GM12874 (cell line): Measurements from ENCODE around the gene MPND.

ENCODE experiments used
- TF ChIP-seq, protein P1 (sequence below): IDR thresholded peaks from 2 replicates; pipeline ENCODE4 v1.5.1; 2011; ENCODE audit warnings: low read depth, mild to moderate bottlenecking, control low read depth, low read length, moderate library complexity; ENCODE audit not compliant: insufficient read depth

Gene MPND

DNA sequence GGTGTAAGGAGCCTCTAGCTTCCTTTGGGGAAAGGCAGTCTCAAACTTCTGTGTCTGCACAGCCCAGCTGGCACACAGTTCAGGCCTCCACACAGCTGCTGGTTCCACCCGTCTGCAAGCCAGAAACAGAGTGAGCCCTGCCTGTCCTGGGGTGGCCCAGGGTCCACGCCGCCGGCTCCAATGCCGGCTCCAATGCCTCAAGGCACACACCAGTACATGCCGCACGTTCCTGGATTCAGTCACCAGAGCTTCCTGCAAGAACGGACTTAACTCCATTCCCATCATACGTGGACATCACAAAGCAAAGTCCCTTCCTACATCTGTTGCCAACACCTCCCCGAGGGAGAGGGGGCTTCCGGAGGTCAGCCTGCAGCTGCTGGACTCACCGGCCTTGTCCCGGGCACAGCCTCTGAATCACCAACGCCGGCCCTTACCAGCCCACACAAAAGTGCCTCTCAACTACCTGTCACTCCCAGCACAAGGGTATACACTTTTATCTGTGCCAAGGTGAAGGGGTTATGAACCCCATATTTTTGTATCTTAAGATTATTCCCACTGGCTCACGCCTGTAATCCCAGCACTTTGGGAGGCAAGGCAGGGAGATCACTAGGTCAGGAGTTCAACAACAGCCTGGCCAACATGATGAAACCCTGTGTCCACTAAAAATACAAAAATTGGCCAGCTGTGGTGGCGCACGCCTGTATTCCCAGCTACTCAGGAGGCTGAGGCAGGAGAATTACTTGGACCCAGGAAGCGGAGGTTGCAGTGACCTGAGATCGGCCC is 48.5 kb downstream of the MPND start:
- TF ChIP-seq, protein P1, sequence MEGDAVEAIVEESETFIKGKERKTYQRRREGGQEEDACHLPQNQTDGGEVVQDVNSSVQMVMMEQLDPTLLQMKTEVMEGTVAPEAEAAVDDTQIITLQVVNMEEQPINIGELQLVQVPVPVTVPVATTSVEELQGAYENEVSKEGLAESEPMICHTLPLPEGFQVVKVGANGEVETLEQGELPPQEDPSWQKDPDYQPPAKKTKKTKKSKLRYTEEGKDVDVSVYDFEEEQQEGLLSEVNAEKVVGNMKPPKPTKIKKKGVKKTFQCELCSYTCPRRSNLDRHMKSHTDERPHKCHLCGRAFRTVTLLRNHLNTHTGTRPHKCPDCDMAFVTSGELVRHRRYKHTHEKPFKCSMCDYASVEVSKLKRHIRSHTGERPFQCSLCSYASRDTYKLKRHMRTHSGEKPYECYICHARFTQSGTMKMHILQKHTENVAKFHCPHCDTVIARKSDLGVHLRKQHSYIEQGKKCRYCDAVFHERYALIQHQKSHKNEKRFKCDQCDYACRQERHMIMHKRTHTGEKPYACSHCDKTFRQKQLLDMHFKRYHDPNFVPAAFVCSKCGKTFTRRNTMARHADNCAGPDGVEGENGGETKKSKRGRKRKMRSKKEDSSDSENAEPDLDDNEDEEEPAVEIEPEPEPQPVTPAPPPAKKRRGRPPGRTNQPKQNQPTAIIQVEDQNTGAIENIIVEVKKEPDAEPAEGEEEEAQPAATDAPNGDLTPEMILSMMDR, result no peak

DNA sequence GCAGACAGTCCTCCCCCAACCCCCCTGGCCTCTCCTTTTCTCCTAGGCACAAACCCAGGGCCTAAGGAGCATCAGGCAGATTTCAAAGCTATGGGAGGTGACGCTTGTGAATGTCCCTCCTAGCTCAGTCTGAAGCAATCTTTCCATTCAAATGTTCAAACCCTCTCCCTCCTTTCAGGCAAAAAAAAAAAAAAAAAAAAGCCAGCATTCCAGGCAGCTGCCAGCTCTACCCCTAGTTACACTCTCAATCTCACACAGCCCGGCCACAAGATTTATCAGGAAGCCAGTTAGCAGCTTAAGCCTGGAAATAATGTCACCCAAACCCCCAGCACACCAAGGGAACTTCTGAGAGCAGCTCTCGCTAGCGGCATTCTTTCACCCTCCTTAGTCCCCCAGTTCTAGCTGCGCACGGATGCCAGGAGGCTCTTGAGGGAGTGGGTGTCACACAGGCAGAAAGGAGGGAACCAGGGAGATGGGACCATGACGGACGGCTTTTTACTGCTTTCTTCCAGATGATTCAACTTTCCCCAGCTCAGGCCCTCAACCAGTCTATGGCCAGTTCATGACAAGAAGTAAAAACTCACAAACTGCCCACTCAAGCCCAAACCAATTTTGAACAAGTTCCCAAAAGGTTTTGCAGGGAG is 50.7 kb downstream of the MPND start:
- TF ChIP-seq, protein P1, result no peak

DNA sequence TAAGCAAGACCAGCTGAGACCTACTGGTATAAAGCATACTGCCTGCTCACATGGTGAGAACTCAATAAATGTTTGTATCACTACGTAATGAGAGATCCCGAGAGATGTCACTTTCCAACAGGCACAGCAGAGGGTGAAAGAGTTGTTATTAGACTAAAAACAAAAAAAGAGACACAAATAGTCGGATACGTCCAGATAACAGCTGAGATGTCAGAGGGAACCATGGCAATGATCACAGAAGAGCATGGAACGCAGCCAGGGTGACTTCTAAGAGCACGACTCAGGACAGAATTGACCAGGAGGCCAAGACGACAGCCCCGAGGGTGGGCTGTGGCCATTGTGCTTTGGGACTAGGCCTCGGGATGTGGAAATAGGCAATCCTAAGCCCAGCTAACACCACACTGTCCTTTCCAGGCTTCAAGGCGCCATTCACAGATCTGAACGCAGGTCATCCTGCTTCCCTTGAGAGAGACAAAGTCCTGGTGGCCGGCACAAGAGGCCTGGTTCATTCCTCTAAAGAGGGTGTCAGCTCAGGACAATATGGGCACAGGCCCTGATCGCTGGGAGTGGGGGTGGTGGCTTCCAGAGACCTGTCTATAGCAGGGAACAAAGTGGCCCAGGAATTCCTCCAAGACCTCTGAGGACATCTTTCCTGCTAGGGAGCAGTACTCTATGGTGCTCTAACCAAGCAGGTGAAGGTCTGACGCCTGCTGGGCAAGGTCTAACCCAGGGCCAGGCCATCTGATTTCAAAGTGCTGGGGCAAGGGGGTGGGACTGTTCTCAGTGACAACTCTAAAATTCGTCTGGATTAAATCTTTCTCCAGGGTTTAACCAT is 53.8 kb downstream of the MPND start:
- TF ChIP-seq, protein P1, result no peak

DNA sequence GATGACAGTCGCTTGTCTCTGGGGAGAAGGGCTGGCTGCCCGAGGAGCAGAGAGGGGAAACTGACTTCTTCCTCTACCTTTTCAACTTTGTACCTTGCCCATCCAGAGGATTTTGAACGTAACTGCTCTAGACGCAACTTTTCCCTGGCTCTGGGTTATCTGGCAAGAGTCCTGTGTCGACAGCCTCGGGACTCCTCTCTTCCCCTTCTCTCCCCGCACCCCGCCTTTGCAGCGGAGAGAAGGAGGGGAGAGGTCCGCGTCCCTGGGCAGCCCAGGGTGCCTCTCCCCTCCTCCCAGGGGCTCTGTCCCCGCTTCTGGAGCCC is 56.4 kb downstream of the MPND start:
- TF ChIP-seq, protein P1, result no peak

DNA sequence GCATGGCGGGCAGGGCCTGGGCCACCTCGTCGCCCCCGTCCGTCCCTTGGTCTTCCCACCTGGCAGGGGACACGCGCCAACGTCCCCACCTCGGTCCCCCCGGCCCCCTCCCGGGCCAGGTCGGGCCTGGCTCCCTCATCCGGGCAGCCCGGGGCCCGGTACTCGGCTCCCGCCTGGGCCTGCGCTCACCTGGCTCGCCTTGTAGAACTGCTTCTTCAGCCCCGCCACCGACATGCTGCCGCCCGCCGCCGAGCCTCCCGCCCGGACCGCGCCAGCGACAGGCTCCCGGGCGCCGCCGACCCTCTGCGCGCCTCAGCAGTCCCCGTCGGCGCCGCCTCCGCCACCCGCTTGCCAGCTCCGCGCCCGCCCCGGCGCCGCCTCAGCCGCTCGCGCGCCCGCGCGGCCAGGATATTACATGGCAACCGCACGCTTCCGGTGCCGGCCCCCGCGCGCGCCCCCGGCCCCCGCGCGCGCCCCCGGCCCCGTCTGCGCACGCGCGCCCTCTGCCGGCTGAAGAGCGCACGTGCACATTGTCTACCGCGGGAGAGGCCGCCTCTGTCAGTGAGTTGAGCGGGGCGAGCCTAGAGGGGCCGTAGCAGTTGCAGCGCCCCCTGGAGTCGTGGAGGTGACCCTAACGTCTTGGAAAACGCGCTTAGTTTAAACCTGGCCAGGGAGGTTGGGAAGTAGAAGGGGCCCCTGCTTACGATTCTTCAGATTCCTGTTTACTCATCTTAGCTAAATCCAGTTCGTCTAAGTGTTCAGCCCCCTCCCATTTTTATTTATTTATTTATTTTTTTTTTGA is 57.0 kb downstream of the MPND start, which contains the start of gene SH3GL1:
SH3GL1 (minus strand) TSS at position 413 of the 802 bp plus-strand sequence; CDS start at position 234, 179 bp downstream.
- TF ChIP-seq, protein P1, result peak; percentile 96

DNA sequence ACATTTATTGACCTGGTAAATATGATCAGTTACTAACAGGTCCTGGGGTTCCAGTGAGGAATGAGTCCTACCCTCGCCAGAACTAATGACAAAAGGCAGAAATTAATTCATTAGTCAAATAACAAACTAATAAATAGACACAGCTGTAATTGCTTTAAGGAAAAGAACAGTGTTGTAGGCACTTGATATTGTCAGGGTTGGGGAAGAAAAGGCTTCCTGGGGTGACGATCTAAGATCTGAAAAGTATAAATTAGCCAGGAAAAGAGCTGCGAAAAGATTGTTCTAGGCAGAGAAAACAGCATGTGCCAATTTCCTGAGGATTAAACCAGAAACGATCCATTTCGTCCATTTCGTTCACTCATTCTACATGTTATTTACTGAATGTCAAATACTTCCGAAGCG is 58.4 kb downstream of the MPND start:
- TF ChIP-seq, protein P1, result no peak
